HepG2 (cell line): ENCODE data around the gene UBTD2. TPM values are rescaled to one million over a fixed set of nuclear protein-coding genes. Genes with fewer than 3 reads are reported as not detected.

ENCODE experiments used
- FUBP1 ChIP-seq: sonication (generic); formaldehyde crosslinking; IDR thresholded peaks from 2 replicates; pipeline ENCODE4 v1.5.1; 2020; ENCODE audit warnings: missing genetic modification reagents, mild to moderate bottlenecking, borderline replicate concordance
- GRHL1 ChIP-seq: sonication (generic); formaldehyde crosslinking; conservative IDR thresholded peaks from 2 replicates; pipeline ENCODE4 v1.8.0; 2022; ENCODE audit warnings: missing genetic modification reagents
- HNF4A ChIP-seq: sonication (generic); formaldehyde crosslinking; IDR thresholded peaks from 2 replicates; pipeline ENCODE4 v1.4.0; 2020; ENCODE audit warnings: missing genetic modification reagents
- ISL2 ChIP-seq: sonication (generic); formaldehyde crosslinking; IDR thresholded peaks from 2 replicates; pipeline ENCODE4 v1.5.0; 2020; ENCODE audit warnings: missing genetic modification reagents
- MIER2 ChIP-seq: IDR thresholded peaks from 2 replicates; pipeline ENCODE4 v1.6.1; 2016; ENCODE audit warnings: missing biosample characterization, missing genetic modification reagents
- MXD1 ChIP-seq: sonication (generic); formaldehyde crosslinking; IDR thresholded peaks from 2 replicates; pipeline ENCODE4 v1.4.0; 2020; ENCODE audit warnings: mild to moderate bottlenecking, missing genetic modification reagents
- SIX1 ChIP-seq: sonication (generic); formaldehyde crosslinking; IDR thresholded peaks from 2 replicates; pipeline ENCODE4 v1.4.0; 2020; ENCODE audit warnings: missing genetic modification reagents, borderline replicate concordance
- TAF1 ChIP-seq: sonication (generic); formaldehyde crosslinking; IDR thresholded peaks from 2 replicates; pipeline ENCODE4 v1.4.0; 2020; ENCODE audit warnings: missing genetic modification reagents
- ZNF281 ChIP-seq: sonication (generic); formaldehyde crosslinking; IDR thresholded peaks from 2 replicates; pipeline ENCODE4 v1.4.0; 2020; ENCODE audit warnings: missing genetic modification reagents, borderline replicate concordance
- ZNF407 ChIP-seq: sonication (generic); formaldehyde crosslinking; IDR thresholded peaks from one replicate; pipeline ENCODE4 v1.5.1; 2020; ENCODE audit warnings: mild to moderate bottlenecking, missing genetic modification reagents; ENCODE audit errors: not compliant biosample characterization
- ZSCAN22 ChIP-seq: sonication (generic); formaldehyde crosslinking; IDR thresholded peaks from 2 replicates; pipeline ENCODE4 v1.4.0; 2020; ENCODE audit warnings: mild to moderate bottlenecking, missing genetic modification reagents
- polyA plus RNA-seq, 8 experiments: library from polyadenylated mRNA; depleted of rRNA in 3 of 8; stranded (reverse) in 7 of 8; unstranded in 1 of 8; fragments of >200 nt; fragmentation: Illumina TruSeq in 4 of 8; extraction: Trizol in 4 of 8; gene quantifications; 2 replicates each; pipeline versions ENCODE4 v1.2.1 to v1.2.3, GENCODE V29; 2011 to 2016; ENCODE audit warnings: low read depth in 4 of 8, missing spikeins in 1 of 8, mixed read lengths in 1 of 8; ENCODE audit not compliant: insufficient read depth in 1 of 8
- total RNA-seq, 5 experiments: library from RNA; depleted of rRNA; stranded (reverse); fragments of >200 nt; fragmentation: Illumina TruSeq; extraction: Trizol; gene quantifications; 2 replicates each; pipeline ENCODE4 v1.2.3, GENCODE V29; 2016; ENCODE audit warnings: low read depth in 1 of 5

Gene UBTD2
- total and polyA plus RNA-seq, 2 of the 13 experiments (the other 11 are each of a cell fraction or from before 2014, with no cell fraction given), result 15.2 to 24.1 TPM

GRCh38 chr5:172188033-172188892, 95.3 kb downstream of the UBTD2 start, which contains the start of gene STK10 (continued):
- no peak for TF ChIP-seq ZNF281 (CRISPR knock-in tag)
- no peak for TF ChIP-seq MIER2
- TF ChIP-seq SIX1 (CRISPR knock-in tag), result no peak
- TF ChIP-seq FUBP1 (CRISPR knock-in tag), result no peak
- TF ChIP-seq HNF4A (CRISPR knock-in tag), result peak; percentile 35
- TF ChIP-seq ZNF407, result no peak
- TF ChIP-seq TAF1, result 0 out of 2 replicates have a peak, but pooled peaks have one; percentile 20
- no peak; the same call in 1 of the 2 replicates for TF ChIP-seq MXD1 (CRISPR knock-in tag)
- no peak for TF ChIP-seq ZSCAN22 (CRISPR knock-in tag)
- no peak; the same call in 1 of the 2 replicates for TF ChIP-seq ISL2
- no peak for TF ChIP-seq GRHL1 (CRISPR knock-in tag)
